CD14-positive monocyte (primary cell): ENCODE measurements around the gene TLE7. TPM values are rescaled to one million over a fixed set of nuclear protein-coding genes. Genes with fewer than 3 reads are reported as not detected.

ENCODE experiments used
- DNase-seq, 3 donors: peaks; one replicate each; pipeline ENCODE4 v3.0.0-alpha.2; 2011 to 2022
- H2AFZ ChIP-seq: 2 replicates; pipeline ENCODE4 v1.6.0; 2012; ENCODE audit warnings: mild to moderate bottlenecking, low read depth, low read length, inconsistent platforms; ENCODE audit not compliant: insufficient read depth, poor library complexity, severe bottlenecking
- H3K27ac ChIP-seq, 2 donors: 1 replicate in 1 of 2; 2 replicates in 1 of 2; pipeline ENCODE4 v1.5.1; 2012 to 2013; ENCODE audit warnings: low read length in 2 of 2, control low read depth in 1 of 2, inconsistent platforms in 1 of 2, low read depth in 1 of 2, mild to moderate bottlenecking in 1 of 2
- H3K27me3 ChIP-seq, 2 donors: one replicate each; pipeline versions ENCODE4 v1.6.0 to v1.6.1; 2011 to 2013; ENCODE audit warnings: low read length in 2 of 2; ENCODE audit not compliant: control insufficient read depth in 2 of 2, insufficient read depth in 2 of 2
- H3K36me3 ChIP-seq, 2 donors: replicated peaks in 1 of 2; 1 replicate in 1 of 2; 2 replicates in 1 of 2; pipeline versions ENCODE4 v1.5.1 to v1.6.1; 2012 to 2013; ENCODE audit warnings: low read length in 2 of 2, control low read depth in 1 of 2, inconsistent platforms in 1 of 2, mild to moderate bottlenecking in 1 of 2; ENCODE audit not compliant: insufficient read depth in 2 of 2, control insufficient read depth in 1 of 2
- H3K4me1 ChIP-seq, 2 donors: 1 replicate in 1 of 2; 2 replicates in 1 of 2; pipeline versions ENCODE4 v1.5.1 to v1.6.1; 2012 to 2013; ENCODE audit warnings: low read length in 2 of 2, control low read depth in 1 of 2, inconsistent platforms in 1 of 2, mild to moderate bottlenecking in 1 of 2, moderate library complexity in 1 of 2; ENCODE audit not compliant: insufficient read depth in 2 of 2, control insufficient read depth in 1 of 2
- H3K4me2 ChIP-seq: replicated peaks from 2 replicates; pipeline ENCODE3; 2012; ENCODE audit warnings: low read length, moderate library complexity, mild to moderate bottlenecking; ENCODE audit not compliant: poor library complexity, severe bottlenecking; ENCODE audit errors: extremely low read depth
- H3K4me3 ChIP-seq, 3 experiments: fragments of 200-600 bp in 1 of 3; sonication (generic) in 1 of 3; replicated peaks in 1 of 3; 1 replicate in 2 of 3; 2 replicates in 1 of 3; pipeline ENCODE4 v1.5.1; 2011 to 2013; ENCODE audit warnings: low read length in 3 of 3, mild to moderate bottlenecking in 3 of 3, control low read depth in 2 of 3, low read depth in 2 of 3, inconsistent platforms in 1 of 3, moderate library complexity in 1 of 3
- H3K79me2 ChIP-seq: 2 replicates; pipeline ENCODE4 v1.6.0; 2012; ENCODE audit warnings: mild to moderate bottlenecking, control low read depth, inconsistent platforms, low read length, moderate library complexity; ENCODE audit not compliant: insufficient read depth
- H3K9ac ChIP-seq: 2 replicates; pipeline ENCODE4 v1.6.0; 2017; ENCODE audit warnings: low read length, mild to moderate bottlenecking; ENCODE audit not compliant: insufficient read depth, poor library complexity, severe bottlenecking
- H3K9me3 ChIP-seq, 2 donors: replicated peaks in 1 of 2; 1 replicate in 1 of 2; 2 replicates in 1 of 2; pipeline versions ENCODE4 v1.5.1 to v1.6.1; 2012 to 2013; ENCODE audit warnings: low read length in 2 of 2, control low read depth in 1 of 2; ENCODE audit not compliant: control insufficient read depth in 1 of 2, insufficient read depth in 1 of 2
- H4K20me1 ChIP-seq: 2 replicates; pipeline ENCODE4 v1.6.0; 2012; ENCODE audit warnings: mild to moderate bottlenecking, low read length, control low read depth, moderate library complexity; ENCODE audit not compliant: insufficient read depth
- H3K27ac Mint-ChIP-seq, 7 donors: one replicate each; pipeline ENCODE4 v1.8.0; 2020; ENCODE audit warnings: mild to moderate bottlenecking in 7 of 7, mixed read lengths in 7 of 7, moderate library complexity in 6 of 7, inconsistent platforms in 2 of 7
- H3K27me3 Mint-ChIP-seq, 3 donors: one replicate each; pipeline ENCODE4 v1.8.0; 2021 to 2022; ENCODE audit warnings: low read depth in 3 of 3, mild to moderate bottlenecking in 3 of 3, mixed read lengths in 3 of 3, moderate library complexity in 3 of 3, inconsistent platforms in 1 of 3
- H3K36me3 Mint-ChIP-seq, 2 donors: one replicate each; pipeline ENCODE4 v1.8.0; 2020; ENCODE audit warnings: mixed read lengths in 2 of 2, inconsistent platforms in 1 of 2, mild to moderate bottlenecking in 1 of 2
- H3K4me1 Mint-ChIP-seq: one replicate; pipeline ENCODE4 v1.8.0; 2020; ENCODE audit warnings: mild to moderate bottlenecking, mixed read lengths
- H3K4me3 Mint-ChIP-seq, 2 donors: one replicate each; pipeline ENCODE4 v1.8.0; 2020; ENCODE audit warnings: mild to moderate bottlenecking in 2 of 2, mixed read lengths in 2 of 2, moderate library complexity in 1 of 2
- H3K9me3 Mint-ChIP-seq, 7 donors: one replicate each; pipeline ENCODE4 v1.8.0; 2020 to 2022; ENCODE audit warnings: mixed read lengths in 7 of 7, mild to moderate bottlenecking in 6 of 7, moderate library complexity in 6 of 7, inconsistent platforms in 2 of 7
- WGBS: methylation state at CpG from one replicate; pipeline ENCODE4 v1.1.5; 2013; ENCODE audit warnings: missing lambda C conversion rate; ENCODE audit not compliant: insufficient coverage; 5-methylcytosine and 5-hydroxymethylcytosine counted together
- intact Hi-C, 2 donors: fragments of 100-400 bp; cut with micrococcal nuclease; formaldehyde crosslinking; loops; one replicate each; pipeline versions ENCODE4 v1.15.0 to v1.15.1; 2023
- polyA plus RNA-seq, 3 donors: library from polyadenylated mRNA; depleted of rRNA in 1 of 3; unstranded in 2 of 3; stranded (reverse) in 1 of 3; fragments of 300-500 nt in 2 of 3; fragments of >200 nt in 1 of 3; fragmentation: Illumina TruSeq in 2 of 3; gene quantifications; 1 replicate in 2 of 3; 2 replicates in 1 of 3; pipeline ENCODE4 v1.2.3, GENCODE V29; 2012 to 2021
- TF ChIP-seq, protein P1 (sequence below): fragments of 200-600 bp; IDR thresholded peaks from one replicate; pipeline ENCODE4 v1.8.0; 2022; ENCODE audit warnings: antibody characterized with exemption, mild to moderate bottlenecking

Gene TLE7
- polyA plus RNA-seq, 3 donors = not detected

GRCh38 chr16:71429581-71429980 lies 12.3 kb downstream of the TLE7 start:
- TF ChIP-seq, protein P1, sequence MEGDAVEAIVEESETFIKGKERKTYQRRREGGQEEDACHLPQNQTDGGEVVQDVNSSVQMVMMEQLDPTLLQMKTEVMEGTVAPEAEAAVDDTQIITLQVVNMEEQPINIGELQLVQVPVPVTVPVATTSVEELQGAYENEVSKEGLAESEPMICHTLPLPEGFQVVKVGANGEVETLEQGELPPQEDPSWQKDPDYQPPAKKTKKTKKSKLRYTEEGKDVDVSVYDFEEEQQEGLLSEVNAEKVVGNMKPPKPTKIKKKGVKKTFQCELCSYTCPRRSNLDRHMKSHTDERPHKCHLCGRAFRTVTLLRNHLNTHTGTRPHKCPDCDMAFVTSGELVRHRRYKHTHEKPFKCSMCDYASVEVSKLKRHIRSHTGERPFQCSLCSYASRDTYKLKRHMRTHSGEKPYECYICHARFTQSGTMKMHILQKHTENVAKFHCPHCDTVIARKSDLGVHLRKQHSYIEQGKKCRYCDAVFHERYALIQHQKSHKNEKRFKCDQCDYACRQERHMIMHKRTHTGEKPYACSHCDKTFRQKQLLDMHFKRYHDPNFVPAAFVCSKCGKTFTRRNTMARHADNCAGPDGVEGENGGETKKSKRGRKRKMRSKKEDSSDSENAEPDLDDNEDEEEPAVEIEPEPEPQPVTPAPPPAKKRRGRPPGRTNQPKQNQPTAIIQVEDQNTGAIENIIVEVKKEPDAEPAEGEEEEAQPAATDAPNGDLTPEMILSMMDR = no peak
- Histone ChIP-seq H3K9ac (no peak overlapping the region), H4K20me1 (no peaks in the 10 kb centered on the region), H3K4me3 (no peak overlapping the region), H3K27me3 (peaks cover 17 to 27% of the 10 kb centered on the region in 2 donors), H3K9me3 (no peaks in the 10 kb centered on the region), H2AFZ (no peak overlapping the region), H3K4me2 (no peak overlapping the region), H3K27ac (no peak overlapping the region), H3K4me1 (no peaks in the 10 kb centered on the region), H3K79me2 (no peaks in the 10 kb centered on the region), H3K36me3 (no peaks in the 10 kb centered on the region)
- Mint-ChIP-seq H3K4me3 (no peak overlapping the region), H3K4me1 (no peaks in the 10 kb centered on the region), H3K27me3 (peaks cover 30 to 39% (median 32%) of the 10 kb centered on the region in 3 donors), H3K27ac (no peak overlapping the region), H3K9me3 (peaks cover 0 to 17% (median 10%) of the 10 kb centered on the region in 7 donors), H3K36me3 (no peaks in the 10 kb centered on the region)
- intact Hi-C loops = no loop called here
- DNase-seq = no peak
- 80% methylated on average over 1 of the region's 3 CpGs for WGBS

GRCh38 chr16:71428883-71429282 lies 13.0 kb downstream of the TLE7 start:
- H3K36me3 ChIP-seq = no peaks in the 10 kb centered on the region
- no peak overlapping the region for H3K27ac Mint-ChIP-seq
- H3K36me3 Mint-ChIP-seq = no peaks in the 10 kb centered on the region
- H3K4me1 Mint-ChIP-seq = no peaks in the 10 kb centered on the region
- TF ChIP-seq, protein P1 = no peak
- H4K20me1 ChIP-seq = no peaks in the 10 kb centered on the region
- DNase-seq = no peak
- H3K4me3 Mint-ChIP-seq = no peak overlapping the region
- peaks cover 17 to 27% of the 10 kb centered on the region in 2 donors for H3K27me3 ChIP-seq
- H2AFZ ChIP-seq = no peak overlapping the region
- H3K27ac ChIP-seq = no peak overlapping the region
- no peaks in the 10 kb centered on the region for H3K4me1 ChIP-seq
- H3K4me2 ChIP-seq = no peak overlapping the region
- H3K9me3 Mint-ChIP-seq = peaks cover 0 to 17% (median 10%) of the 10 kb centered on the region in 7 donors
- H3K9me3 ChIP-seq = no peaks in the 10 kb centered on the region
- H3K9ac ChIP-seq = no peak overlapping the region
- peaks cover 35 to 44% (median 36%) of the 10 kb centered on the region in 3 donors for H3K27me3 Mint-ChIP-seq
- 100% methylated on average over 1 of the region's 2 CpGs for WGBS
- no peak overlapping the region for H3K4me3 ChIP-seq
- intact Hi-C loops = no loop called here
- no peaks in the 10 kb centered on the region for H3K79me2 ChIP-seq
